Measurements from ENCODE around the gene RUNX2.

- TF ChIP-seq POLR2AphosphoS5 (IDR thresholded peaks at IDR 0.05) = no peak
- TF ChIP-seq POLR2A (IDR thresholded peaks at IDR 0.05) = no peak
- TF ChIP-seq CTCF (IDR thresholded peaks at IDR 0.05) = no peak
Observed at GRCh38 chr6:45626087-45626891, 298.2 kb downstream of the RUNX2 start.

Measured in breast epithelium (tissue), 3 donors.